HepG2 (cell line): ENCODE measurements around the gene CELSR2. TPM values are rescaled to one million over a fixed set of nuclear protein-coding genes. Genes with fewer than 3 reads are reported as not detected.

Experiments
- MAZ ChIP-seq, 2 experiments: sonication (generic) in 1 of 2; formaldehyde crosslinking in 1 of 2; IDR thresholded peaks; 2 replicates each; pipeline versions ENCODE4 v1.5.0 to v1.6.1; 2012 to 2020; ENCODE audit warnings: low read depth in 2 of 2, mild to moderate bottlenecking in 2 of 2, borderline replicate concordance in 1 of 2, improper control_type of control experiment in 1 of 2, low read length in 1 of 2, missing genetic modification reagents in 1 of 2, moderate library complexity in 1 of 2
- ZBTB7B ChIP-seq: sonication (generic); formaldehyde crosslinking; IDR thresholded peaks from 2 replicates; pipeline ENCODE4 v1.4.0; 2020; ENCODE audit warnings: missing genetic modification reagents
- ZNF160 ChIP-seq: sonication (generic); formaldehyde crosslinking; IDR thresholded peaks from 2 replicates; pipeline ENCODE4 v1.8.0; 2022; ENCODE audit warnings: mild to moderate bottlenecking, inconsistent platforms, missing genetic modification reagents
- ZNF468 ChIP-seq: sonication (generic); formaldehyde crosslinking; IDR thresholded peaks from 2 replicates; pipeline ENCODE4 v1.8.0; 2022; ENCODE audit warnings: mild to moderate bottlenecking, moderate library complexity, missing genetic modification reagents
- ZNF747 ChIP-seq: sonication (generic); formaldehyde crosslinking; IDR thresholded peaks from 2 replicates; pipeline ENCODE4 v1.8.1; 2023; ENCODE audit warnings: missing genetic modification reagents, mild to moderate bottlenecking, borderline replicate concordance
- ZNF775 ChIP-seq: sonication (generic); formaldehyde crosslinking; IDR thresholded peaks from 2 replicates; pipeline ENCODE4 v1.4.0; 2020; ENCODE audit warnings: missing genetic modification reagents, mild to moderate bottlenecking, moderate library complexity, borderline replicate concordance
- polyA plus RNA-seq, 8 experiments: library from polyadenylated mRNA; depleted of rRNA in 3 of 8; stranded (reverse) in 7 of 8; unstranded in 1 of 8; fragments of >200 nt; fragmentation: Illumina TruSeq in 4 of 8; extraction: Trizol in 4 of 8; gene quantifications; 2 replicates each; pipeline versions ENCODE4 v1.2.1 to v1.2.3, GENCODE V29; 2011 to 2016; ENCODE audit warnings: low read depth in 4 of 8, missing spikeins in 1 of 8, mixed read lengths in 1 of 8; ENCODE audit not compliant: insufficient read depth in 1 of 8
- total RNA-seq, 5 experiments: library from RNA; depleted of rRNA; stranded (reverse); fragments of >200 nt; fragmentation: Illumina TruSeq; extraction: Trizol; gene quantifications; 2 replicates each; pipeline ENCODE4 v1.2.3, GENCODE V29; 2016; ENCODE audit warnings: low read depth in 1 of 5
- TF ChIP-seq, protein P1 (sequence below): sonication (generic); formaldehyde crosslinking; IDR thresholded peaks from 2 replicates; pipeline ENCODE4 v1.8.1; 2022; ENCODE audit warnings: low read depth, mild to moderate bottlenecking, missing genetic modification reagents
- TF ChIP-seq, protein P2 (sequence below): sonication (generic); formaldehyde crosslinking; IDR thresholded peaks from 2 replicates; pipeline ENCODE4 v1.9.0; 2021; ENCODE audit warnings: missing genetic modification reagents, mild to moderate bottlenecking, borderline replicate concordance
- TF ChIP-seq, protein P3 (sequence below): sonication (generic); formaldehyde crosslinking; IDR thresholded peaks from 2 replicates; pipeline ENCODE4 v1.5.1; 2020; ENCODE audit warnings: mild to moderate bottlenecking, missing genetic modification reagents, moderate library complexity
- TF ChIP-seq, protein P4 (sequence below): sonication (generic); formaldehyde crosslinking; IDR thresholded peaks from 2 replicates; pipeline ENCODE4 v1.4.0; 2020; ENCODE audit warnings: low read depth, mild to moderate bottlenecking, missing genetic modification reagents
- TF ChIP-seq, protein P5 (sequence below): fragments of 450-650 bp; IDR thresholded peaks from 2 replicates; pipeline ENCODE4 v1.6.1; 2016
- TF ChIP-seq, protein P6 (sequence below): IDR thresholded peaks from 2 replicates; pipeline ENCODE4 v1.6.1; 2016; ENCODE audit warnings: low read depth, missing genetic modification reagents, missing compliant biosample characterization

Gene CELSR2
- total and polyA plus RNA-seq, 2 of the 13 experiments (the other 11 are each of a cell fraction or from before 2014, with no cell fraction given), result 4.0 to 6.6 TPM

DNA sequence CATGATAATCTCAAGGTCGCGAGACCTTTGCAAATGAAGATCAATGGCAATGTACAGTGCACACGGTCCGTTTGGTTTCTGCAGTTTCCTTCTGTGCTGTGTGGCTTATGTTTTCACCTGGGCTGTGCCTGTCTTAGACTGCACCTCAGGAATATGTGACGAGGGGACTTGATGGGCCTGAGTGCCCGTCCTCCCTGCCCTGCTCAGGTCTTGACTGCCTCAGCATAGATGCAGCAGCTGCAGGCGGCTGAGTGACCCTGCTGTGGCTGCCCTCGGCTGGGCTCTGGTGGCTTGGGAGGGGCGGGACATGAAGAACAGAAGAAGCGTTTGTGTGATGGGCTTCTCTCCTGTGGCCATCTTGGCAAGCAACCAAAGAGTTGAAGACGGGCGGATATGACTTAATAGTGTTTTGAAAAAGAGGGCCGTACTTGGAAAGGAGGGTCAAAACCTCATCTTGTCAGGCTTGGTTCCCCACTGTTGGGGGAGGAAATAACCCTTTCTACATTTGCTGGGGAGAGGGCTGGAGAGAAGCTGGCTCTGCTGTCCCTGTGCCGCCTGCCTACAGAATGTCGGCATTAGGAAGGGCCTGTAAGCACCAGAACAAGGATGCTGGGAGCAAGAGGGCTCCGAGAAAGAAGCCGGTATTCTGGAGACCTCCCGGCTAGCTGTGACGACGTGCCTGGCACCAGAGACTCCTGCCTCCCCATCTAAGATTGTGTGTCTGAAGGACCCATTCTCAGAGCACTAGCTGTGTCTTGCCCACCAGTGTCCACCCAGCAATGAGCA is 50.4 kb downstream of the CELSR2 start (continued):
- TF ChIP-seq, protein P1, sequence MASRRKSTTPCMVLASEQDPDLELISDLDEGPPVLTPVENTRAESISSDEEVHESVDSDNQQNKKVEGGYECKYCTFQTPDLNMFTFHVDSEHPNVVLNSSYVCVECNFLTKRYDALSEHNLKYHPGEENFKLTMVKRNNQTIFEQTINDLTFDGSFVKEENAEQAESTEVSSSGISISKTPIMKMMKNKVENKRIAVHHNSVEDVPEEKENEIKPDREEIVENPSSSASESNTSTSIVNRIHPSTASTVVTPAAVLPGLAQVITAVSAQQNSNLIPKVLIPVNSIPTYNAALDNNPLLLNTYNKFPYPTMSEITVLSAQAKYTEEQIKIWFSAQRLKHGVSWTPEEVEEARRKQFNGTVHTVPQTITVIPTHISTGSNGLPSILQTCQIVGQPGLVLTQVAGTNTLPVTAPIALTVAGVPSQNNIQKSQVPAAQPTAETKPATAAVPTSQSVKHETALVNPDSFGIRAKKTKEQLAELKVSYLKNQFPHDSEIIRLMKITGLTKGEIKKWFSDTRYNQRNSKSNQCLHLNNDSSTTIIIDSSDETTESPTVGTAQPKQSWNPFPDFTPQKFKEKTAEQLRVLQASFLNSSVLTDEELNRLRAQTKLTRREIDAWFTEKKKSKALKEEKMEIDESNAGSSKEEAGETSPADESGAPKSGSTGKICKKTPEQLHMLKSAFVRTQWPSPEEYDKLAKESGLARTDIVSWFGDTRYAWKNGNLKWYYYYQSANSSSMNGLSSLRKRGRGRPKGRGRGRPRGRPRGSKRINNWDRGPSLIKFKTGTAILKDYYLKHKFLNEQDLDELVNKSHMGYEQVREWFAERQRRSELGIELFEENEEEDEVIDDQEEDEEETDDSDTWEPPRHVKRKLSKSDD (CRISPR knock-in tag), result 0 out of 2 replicates have a peak, but pooled peaks have one; percentile 16
- TF ChIP-seq ZBTB7B (CRISPR knock-in tag), result no peak
- TF ChIP-seq ZNF160 (CRISPR knock-in tag), result no peak
- no peak for TF ChIP-seq ZNF468 (CRISPR knock-in tag)
- TF ChIP-seq, protein P2, sequence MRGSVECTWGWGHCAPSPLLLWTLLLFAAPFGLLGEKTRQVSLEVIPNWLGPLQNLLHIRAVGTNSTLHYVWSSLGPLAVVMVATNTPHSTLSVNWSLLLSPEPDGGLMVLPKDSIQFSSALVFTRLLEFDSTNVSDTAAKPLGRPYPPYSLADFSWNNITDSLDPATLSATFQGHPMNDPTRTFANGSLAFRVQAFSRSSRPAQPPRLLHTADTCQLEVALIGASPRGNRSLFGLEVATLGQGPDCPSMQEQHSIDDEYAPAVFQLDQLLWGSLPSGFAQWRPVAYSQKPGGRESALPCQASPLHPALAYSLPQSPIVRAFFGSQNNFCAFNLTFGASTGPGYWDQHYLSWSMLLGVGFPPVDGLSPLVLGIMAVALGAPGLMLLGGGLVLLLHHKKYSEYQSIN (CRISPR knock-in tag), result no peak
- TF ChIP-seq, protein P3, sequence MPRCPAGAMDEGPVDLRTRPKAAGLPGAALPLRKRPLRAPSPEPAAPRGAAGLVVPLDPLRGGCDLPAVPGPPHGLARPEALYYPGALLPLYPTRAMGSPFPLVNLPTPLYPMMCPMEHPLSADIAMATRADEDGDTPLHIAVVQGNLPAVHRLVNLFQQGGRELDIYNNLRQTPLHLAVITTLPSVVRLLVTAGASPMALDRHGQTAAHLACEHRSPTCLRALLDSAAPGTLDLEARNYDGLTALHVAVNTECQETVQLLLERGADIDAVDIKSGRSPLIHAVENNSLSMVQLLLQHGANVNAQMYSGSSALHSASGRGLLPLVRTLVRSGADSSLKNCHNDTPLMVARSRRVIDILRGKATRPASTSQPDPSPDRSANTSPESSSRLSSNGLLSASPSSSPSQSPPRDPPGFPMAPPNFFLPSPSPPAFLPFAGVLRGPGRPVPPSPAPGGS (CRISPR knock-in tag), result 0 out of 2 replicates have a peak, but pooled peaks have one; percentile 30
- TF ChIP-seq, protein P4, sequence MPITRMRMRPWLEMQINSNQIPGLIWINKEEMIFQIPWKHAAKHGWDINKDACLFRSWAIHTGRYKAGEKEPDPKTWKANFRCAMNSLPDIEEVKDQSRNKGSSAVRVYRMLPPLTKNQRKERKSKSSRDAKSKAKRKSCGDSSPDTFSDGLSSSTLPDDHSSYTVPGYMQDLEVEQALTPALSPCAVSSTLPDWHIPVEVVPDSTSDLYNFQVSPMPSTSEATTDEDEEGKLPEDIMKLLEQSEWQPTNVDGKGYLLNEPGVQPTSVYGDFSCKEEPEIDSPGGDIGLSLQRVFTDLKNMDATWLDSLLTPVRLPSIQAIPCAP (CRISPR knock-in tag), result no peak
- TF ChIP-seq, protein P5, sequence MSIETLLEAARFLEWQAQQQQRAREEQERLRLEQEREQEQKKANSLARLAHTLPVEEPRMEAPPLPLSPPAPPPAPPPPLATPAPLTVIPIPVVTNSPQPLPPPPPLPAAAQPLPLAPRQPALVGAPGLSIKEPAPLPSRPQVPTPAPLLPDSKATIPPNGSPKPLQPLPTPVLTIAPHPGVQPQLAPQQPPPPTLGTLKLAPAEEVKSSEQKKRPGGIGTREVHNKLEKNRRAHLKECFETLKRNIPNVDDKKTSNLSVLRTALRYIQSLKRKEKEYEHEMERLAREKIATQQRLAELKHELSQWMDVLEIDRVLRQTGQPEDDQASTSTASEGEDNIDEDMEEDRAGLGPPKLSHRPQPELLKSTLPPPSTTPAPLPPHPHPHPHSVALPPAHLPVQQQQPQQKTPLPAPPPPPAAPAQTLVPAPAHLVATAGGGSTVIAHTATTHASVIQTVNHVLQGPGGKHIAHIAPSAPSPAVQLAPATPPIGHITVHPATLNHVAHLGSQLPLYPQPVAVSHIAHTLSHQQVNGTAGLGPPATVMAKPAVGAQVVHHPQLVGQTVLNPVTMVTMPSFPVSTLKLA, result no peak
- TF ChIP-seq, protein P6, sequence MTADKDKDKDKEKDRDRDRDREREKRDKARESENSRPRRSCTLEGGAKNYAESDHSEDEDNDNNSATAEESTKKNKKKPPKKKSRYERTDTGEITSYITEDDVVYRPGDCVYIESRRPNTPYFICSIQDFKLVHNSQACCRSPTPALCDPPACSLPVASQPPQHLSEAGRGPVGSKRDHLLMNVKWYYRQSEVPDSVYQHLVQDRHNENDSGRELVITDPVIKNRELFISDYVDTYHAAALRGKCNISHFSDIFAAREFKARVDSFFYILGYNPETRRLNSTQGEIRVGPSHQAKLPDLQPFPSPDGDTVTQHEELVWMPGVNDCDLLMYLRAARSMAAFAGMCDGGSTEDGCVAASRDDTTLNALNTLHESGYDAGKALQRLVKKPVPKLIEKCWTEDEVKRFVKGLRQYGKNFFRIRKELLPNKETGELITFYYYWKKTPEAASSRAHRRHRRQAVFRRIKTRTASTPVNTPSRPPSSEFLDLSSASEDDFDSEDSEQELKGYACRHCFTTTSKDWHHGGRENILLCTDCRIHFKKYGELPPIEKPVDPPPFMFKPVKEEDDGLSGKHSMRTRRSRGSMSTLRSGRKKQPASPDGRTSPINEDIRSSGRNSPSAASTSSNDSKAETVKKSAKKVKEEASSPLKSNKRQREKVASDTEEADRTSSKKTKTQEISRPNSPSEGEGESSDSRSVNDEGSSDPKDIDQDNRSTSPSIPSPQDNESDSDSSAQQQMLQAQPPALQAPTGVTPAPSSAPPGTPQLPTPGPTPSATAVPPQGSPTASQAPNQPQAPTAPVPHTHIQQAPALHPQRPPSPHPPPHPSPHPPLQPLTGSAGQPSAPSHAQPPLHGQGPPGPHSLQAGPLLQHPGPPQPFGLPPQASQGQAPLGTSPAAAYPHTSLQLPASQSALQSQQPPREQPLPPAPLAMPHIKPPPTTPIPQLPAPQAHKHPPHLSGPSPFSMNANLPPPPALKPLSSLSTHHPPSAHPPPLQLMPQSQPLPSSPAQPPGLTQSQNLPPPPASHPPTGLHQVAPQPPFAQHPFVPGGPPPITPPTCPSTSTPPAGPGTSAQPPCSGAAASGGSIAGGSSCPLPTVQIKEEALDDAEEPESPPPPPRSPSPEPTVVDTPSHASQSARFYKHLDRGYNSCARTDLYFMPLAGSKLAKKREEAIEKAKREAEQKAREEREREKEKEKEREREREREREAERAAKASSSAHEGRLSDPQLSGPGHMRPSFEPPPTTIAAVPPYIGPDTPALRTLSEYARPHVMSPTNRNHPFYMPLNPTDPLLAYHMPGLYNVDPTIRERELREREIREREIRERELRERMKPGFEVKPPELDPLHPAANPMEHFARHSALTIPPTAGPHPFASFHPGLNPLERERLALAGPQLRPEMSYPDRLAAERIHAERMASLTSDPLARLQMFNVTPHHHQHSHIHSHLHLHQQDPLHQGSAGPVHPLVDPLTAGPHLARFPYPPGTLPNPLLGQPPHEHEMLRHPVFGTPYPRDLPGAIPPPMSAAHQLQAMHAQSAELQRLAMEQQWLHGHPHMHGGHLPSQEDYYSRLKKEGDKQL, result no peak; the same call in 1 of the 2 replicates
- 0 out of 2 replicates have a peak, but pooled peaks have one; percentile 29 for TF ChIP-seq ZNF775 (CRISPR knock-in tag)
- TF ChIP-seq MAZ (IDR thresholded peaks at IDR 0.05; ENCODE audit: borderline replicate concordance, low read depth, low read length), result no peak
- TF ChIP-seq MAZ (CRISPR knock-in tag; IDR thresholded peaks at IDR 0.05; ENCODE audit: low read depth), result no peak
- no peak for TF ChIP-seq ZNF747
